Loucy (cell line): ENCODE measurements around the gene NUAK1.

Source experiments
- H2AFZ ChIP-seq: fragments of 200-600 bp; sonication (generic); 2 replicates; pipeline ENCODE4 v1.6.0; 2016; ENCODE audit warnings: antibody characterized with exemption, mild to moderate bottlenecking, low read length, moderate library complexity
- H3F3A ChIP-seq: fragments of 200-600 bp; 2 replicates; pipeline ENCODE4 v1.6.0; 2016; ENCODE audit warnings: antibody characterized with exemption, low read depth, mild to moderate bottlenecking
- H3K27me3 ChIP-seq: fragments of 200-600 bp; sonication (generic); 2 replicates; pipeline ENCODE4 v1.6.1; 2014; ENCODE audit warnings: low read length, mild to moderate bottlenecking; ENCODE audit not compliant: insufficient read depth, poor library complexity, severe bottlenecking
- H3K36me3 ChIP-seq: fragments of 200-600 bp; sonication (generic); 2 replicates; pipeline ENCODE4 v1.6.1; 2016; ENCODE audit warnings: low read length; ENCODE audit not compliant: insufficient read depth
- H3K4me1 ChIP-seq: fragments of 200-600 bp; sonication (generic); 2 replicates; pipeline ENCODE4 v1.5.1; 2014; ENCODE audit warnings: low read length, mild to moderate bottlenecking; ENCODE audit not compliant: insufficient read depth, poor library complexity, severe bottlenecking
- H3K4me2 ChIP-seq: fragments of 200-600 bp; sonication (generic); 2 replicates; pipeline ENCODE4 v1.6.0; 2014; ENCODE audit warnings: antibody characterized with exemption, low read length, low read depth, mild to moderate bottlenecking; ENCODE audit not compliant: poor library complexity, severe bottlenecking
- H3K4me3 ChIP-seq: fragments of 200-600 bp; sonication (generic); 2 replicates; pipeline ENCODE4 v1.5.1; 2014; ENCODE audit warnings: low read length, mild to moderate bottlenecking, mixed read lengths; ENCODE audit not compliant: poor library complexity, severe bottlenecking
- H3K79me2 ChIP-seq: fragments of 200-600 bp; sonication (generic); 2 replicates; pipeline ENCODE4 v1.6.1; 2014; ENCODE audit warnings: low read length; ENCODE audit not compliant: insufficient read depth
- H3K9ac ChIP-seq: fragments of 200-600 bp; sonication (generic); 2 replicates; pipeline ENCODE4 v1.6.0; 2014; ENCODE audit warnings: mild to moderate bottlenecking, low read depth, low read length, moderate library complexity; ENCODE audit not compliant: poor library complexity, severe bottlenecking
- H3K9me2 ChIP-seq: fragments of 200-600 bp; sonication (generic); replicated peaks from 2 replicates; pipeline ENCODE4 v1.6.1; 2016; ENCODE audit warnings: low read depth, low read length, mixed read lengths
- H3K9me3 ChIP-seq: fragments of 200-600 bp; sonication (generic); 2 replicates; pipeline ENCODE4 v1.6.1; 2014; ENCODE audit warnings: mild to moderate bottlenecking, antibody characterized with exemption, low read length, low read depth; ENCODE audit not compliant: insufficient read depth
- H4K20me1 ChIP-seq: fragments of 200-600 bp; sonication (generic); 2 replicates; pipeline ENCODE4 v1.6.0; 2014; ENCODE audit warnings: antibody characterized with exemption, low read length, mild to moderate bottlenecking; ENCODE audit not compliant: insufficient read depth, poor library complexity, severe bottlenecking
- CTCF ChIP-seq: fragments of 200-600 bp; sonication (generic); conservative IDR thresholded peaks from 2 replicates; pipeline ENCODE4 v1.5.1; 2014; ENCODE audit warnings: mild to moderate bottlenecking, antibody characterized with exemption, low read length
- EZH2phosphoT487 ChIP-seq: fragments of 200-600 bp; IDR thresholded peaks from 2 replicates; pipeline ENCODE4 v1.6.1; 2018; ENCODE audit warnings: antibody characterized with exemption, mild to moderate bottlenecking, moderate library complexity, borderline replicate concordance

NUAK1 gene

GRCh38 chr12:106034316-106034715 lies 104.4 kb downstream of the NUAK1 start:
- no peak overlapping the region for H3K9ac ChIP-seq
- no peaks in the 10 kb centered on the region for H3F3A ChIP-seq
- no peaks in the 10 kb centered on the region for H3K36me3 ChIP-seq
- no peak for TF ChIP-seq EZH2phosphoT487
- no peak for TF ChIP-seq CTCF
- no peaks in the 10 kb centered on the region for H3K4me1 ChIP-seq
- H2AFZ ChIP-seq = no peak overlapping the region
- H3K27me3 ChIP-seq = no peaks in the 10 kb centered on the region
- H4K20me1 ChIP-seq = no peaks in the 10 kb centered on the region
- H3K4me2 ChIP-seq = no peak overlapping the region
- no peaks in the 10 kb centered on the region for H3K9me2 ChIP-seq
- no peak overlapping the region for H3K4me3 ChIP-seq
- no peaks in the 10 kb centered on the region; the same call in 1 of the 2 replicates for H3K9me3 ChIP-seq
- H3K79me2 ChIP-seq = no peaks in the 10 kb centered on the region

- H3K27me3 ChIP-seq = no peaks in the 10 kb centered on the region
- H2AFZ ChIP-seq = no peak overlapping the region
- H3K9ac ChIP-seq = no peak overlapping the region
- no peak overlapping the region for H3K4me2 ChIP-seq
- no peaks in the 10 kb centered on the region for H3K4me1 ChIP-seq
- no peaks in the 10 kb centered on the region for H3K9me2 ChIP-seq
- TF ChIP-seq CTCF (no peak), EZH2phosphoT487 (no peak)
- no peaks in the 10 kb centered on the region for H4K20me1 ChIP-seq
- H3K79me2 ChIP-seq = no peaks in the 10 kb centered on the region
- no peak overlapping the region for H3K4me3 ChIP-seq
- H3K9me3 ChIP-seq = no peaks in the 10 kb centered on the region; the same call in 1 of the 2 replicates
- H3K36me3 ChIP-seq = no peaks in the 10 kb centered on the region
- no peaks in the 10 kb centered on the region for H3F3A ChIP-seq
Measured at GRCh38 chr12:106033161-106033675, 105.5 kb downstream of the NUAK1 start.

GRCh38 chr12:106032623-106032925 lies 106.2 kb downstream of the NUAK1 start:
- no peaks in the 10 kb centered on the region for H3K79me2 ChIP-seq
- H3F3A ChIP-seq = no peaks in the 10 kb centered on the region
- H4K20me1 ChIP-seq = no peaks in the 10 kb centered on the region
- no peaks in the 10 kb centered on the region for H3K4me1 ChIP-seq
- no peaks in the 10 kb centered on the region for H3K9me2 ChIP-seq
- H3K4me2 ChIP-seq = no peak overlapping the region
- H3K4me3 ChIP-seq = no peak overlapping the region
- H2AFZ ChIP-seq = no peak overlapping the region
- TF ChIP-seq CTCF (no peak), EZH2phosphoT487 (no peak)
- H3K27me3 ChIP-seq = no peaks in the 10 kb centered on the region
- no peaks in the 10 kb centered on the region for H3K36me3 ChIP-seq
- H3K9ac ChIP-seq = no peak overlapping the region
- H3K9me3 ChIP-seq = no peaks in the 10 kb centered on the region
